Measurements from ENCODE around the gene ASCC3.
"Not testable (repeated sequence)": the region's sequence is repeated elsewhere in the genome, so short reads cannot be mapped to it uniquely, and the experiment has no call there.

Gene ASCC3

GRCh38 chr6:100662264-100662663 lies 218.9 kb downstream of the ASCC3 start:
- TF ChIP-seq, protein P1, sequence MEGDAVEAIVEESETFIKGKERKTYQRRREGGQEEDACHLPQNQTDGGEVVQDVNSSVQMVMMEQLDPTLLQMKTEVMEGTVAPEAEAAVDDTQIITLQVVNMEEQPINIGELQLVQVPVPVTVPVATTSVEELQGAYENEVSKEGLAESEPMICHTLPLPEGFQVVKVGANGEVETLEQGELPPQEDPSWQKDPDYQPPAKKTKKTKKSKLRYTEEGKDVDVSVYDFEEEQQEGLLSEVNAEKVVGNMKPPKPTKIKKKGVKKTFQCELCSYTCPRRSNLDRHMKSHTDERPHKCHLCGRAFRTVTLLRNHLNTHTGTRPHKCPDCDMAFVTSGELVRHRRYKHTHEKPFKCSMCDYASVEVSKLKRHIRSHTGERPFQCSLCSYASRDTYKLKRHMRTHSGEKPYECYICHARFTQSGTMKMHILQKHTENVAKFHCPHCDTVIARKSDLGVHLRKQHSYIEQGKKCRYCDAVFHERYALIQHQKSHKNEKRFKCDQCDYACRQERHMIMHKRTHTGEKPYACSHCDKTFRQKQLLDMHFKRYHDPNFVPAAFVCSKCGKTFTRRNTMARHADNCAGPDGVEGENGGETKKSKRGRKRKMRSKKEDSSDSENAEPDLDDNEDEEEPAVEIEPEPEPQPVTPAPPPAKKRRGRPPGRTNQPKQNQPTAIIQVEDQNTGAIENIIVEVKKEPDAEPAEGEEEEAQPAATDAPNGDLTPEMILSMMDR (IDR thresholded peaks at IDR 0.05), result no peak
- H3K36me3 Mint-ChIP-seq (ENCODE audit: low read depth), result no peaks in the 10 kb centered on the region
- H3K4me1 Mint-ChIP-seq, result no peaks in the 10 kb centered on the region
- no peak overlapping the region for H3K4me3 Mint-ChIP-seq
- DNase-seq, result no peak
- no peak overlapping the region for H3K27ac Mint-ChIP-seq
- no peaks in the 10 kb centered on the region for H3K27me3 Mint-ChIP-seq (ENCODE audit: low read depth, poor library complexity)
- H3K9me3 Mint-ChIP-seq, result no peaks in the 10 kb centered on the region

- no peak overlapping the region for H3K27ac Mint-ChIP-seq
- H3K4me1 Mint-ChIP-seq, result no peaks in the 10 kb centered on the region
- TF ChIP-seq, protein P1 (IDR thresholded peaks at IDR 0.05), result no peak
- no peak for DNase-seq
- H3K4me3 Mint-ChIP-seq, result no peak overlapping the region
- H3K9me3 Mint-ChIP-seq, result no peaks in the 10 kb centered on the region
- H3K36me3 Mint-ChIP-seq (ENCODE audit: low read depth), result no peaks in the 10 kb centered on the region
- no peaks in the 10 kb centered on the region for H3K27me3 Mint-ChIP-seq (ENCODE audit: low read depth, poor library complexity)
Observed at GRCh38 chr6:100658486-100658885, 222.6 kb downstream of the ASCC3 start.

DNA sequence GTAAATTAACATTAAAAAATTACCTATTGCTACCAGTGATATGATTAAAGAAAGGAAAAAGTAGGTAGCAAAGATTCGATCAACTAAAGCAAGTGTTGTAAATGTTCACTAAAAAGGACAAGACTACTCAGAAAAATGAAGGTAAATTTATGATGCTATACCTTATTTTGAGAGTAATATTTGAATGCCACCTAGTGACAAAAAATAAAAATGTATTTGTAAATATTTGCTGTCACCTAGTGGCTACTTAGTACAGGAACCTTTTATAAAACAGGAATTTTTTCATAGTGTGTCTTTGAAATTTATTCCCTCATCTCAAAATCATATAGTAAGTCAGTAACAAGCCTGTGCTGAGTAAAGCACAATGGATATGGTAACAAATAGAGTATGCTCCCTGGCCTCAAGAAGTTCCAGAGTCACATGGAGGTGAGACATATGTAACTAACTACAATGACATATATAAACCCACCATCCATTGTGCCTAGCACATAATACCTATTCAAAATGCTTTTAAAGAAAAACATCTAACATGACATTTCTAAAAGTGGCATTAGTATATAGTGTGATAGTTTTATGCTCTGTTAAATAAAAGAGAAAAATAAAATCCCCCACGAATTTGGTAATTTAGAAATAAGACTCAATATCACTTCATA lies 223.3 kb downstream of the ASCC3 start:
- Mint-ChIP-seq H3K27ac (no peak overlapping the region), H3K4me1 (no peaks in the 10 kb centered on the region), H3K27me3 (ENCODE audit: low read depth, poor library complexity) (no peaks in the 10 kb centered on the region), H3K9me3 (no peaks in the 10 kb centered on the region), H3K36me3 (ENCODE audit: low read depth) (no peaks in the 10 kb centered on the region), H3K4me3 (no peak overlapping the region)
- no peak for DNase-seq
- TF ChIP-seq, protein P1 (IDR thresholded peaks at IDR 0.05), result peak; percentile 41

DNA sequence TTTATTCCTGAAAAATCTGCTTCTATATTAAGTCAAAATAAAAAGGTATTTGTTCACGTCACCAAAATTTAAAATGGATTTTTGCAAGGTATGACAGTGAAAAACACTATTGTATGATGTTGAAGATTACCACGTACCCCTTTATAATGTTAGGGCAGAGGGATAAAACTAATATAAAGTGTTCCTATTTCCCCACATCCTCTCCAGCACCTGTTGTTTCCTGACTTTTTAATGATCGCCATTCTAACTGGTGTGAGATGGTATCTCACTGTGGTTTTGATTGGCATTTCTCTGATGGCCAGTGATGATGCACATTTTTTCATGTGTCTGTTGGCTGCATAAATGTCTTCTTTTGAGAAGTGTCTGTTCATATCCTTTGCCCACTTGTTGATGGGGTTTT lies 240.0 kb downstream of the ASCC3 start:
- not testable (repeated sequence) for H3K27ac Mint-ChIP-seq; H3K9me3 Mint-ChIP-seq; H3K27me3 Mint-ChIP-seq (ENCODE audit: low read depth, poor library complexity); H3K4me1 Mint-ChIP-seq; DNase-seq; H3K4me3 Mint-ChIP-seq
- H3K36me3 Mint-ChIP-seq (ENCODE audit: low read depth), result peaks cover 69% of the 10 kb centered on the region

GRCh38 chr6:100633096-100633777 lies 247.9 kb downstream of the ASCC3 start:
- H3K27ac Mint-ChIP-seq, result peak overlapping the region; percentile 77
- H3K36me3 Mint-ChIP-seq (ENCODE audit: low read depth), result peaks cover 27% of the 10 kb centered on the region
- H3K4me3 Mint-ChIP-seq, result no peak overlapping the region
- no peaks in the 10 kb centered on the region for H3K4me1 Mint-ChIP-seq
- H3K27me3 Mint-ChIP-seq (ENCODE audit: low read depth, poor library complexity), result no peaks in the 10 kb centered on the region
- H3K9me3 Mint-ChIP-seq, result no peaks in the 10 kb centered on the region
- TF ChIP-seq, protein P1 (IDR thresholded peaks at IDR 0.05), result no peak
- no peak for DNase-seq

DNA sequence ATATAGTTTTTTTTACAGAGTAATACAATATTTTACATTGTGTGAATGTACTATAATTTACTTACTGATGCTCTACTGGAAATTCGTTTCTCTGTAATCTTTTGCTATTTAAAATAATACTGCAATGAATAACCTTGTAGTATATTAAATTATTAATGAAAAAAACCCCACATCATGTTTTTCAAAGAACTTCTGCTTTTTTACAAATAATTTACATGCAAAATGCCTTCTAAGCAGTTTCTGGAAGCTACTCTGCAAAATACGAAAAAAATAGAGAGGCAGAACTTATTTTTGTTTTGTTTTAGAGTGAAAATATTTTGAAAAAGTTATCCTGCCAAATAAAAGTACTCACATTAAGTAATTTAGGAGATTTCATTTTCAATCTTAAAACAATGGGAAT lies 250.6 kb downstream of the ASCC3 start:
- TF ChIP-seq, protein P1 (IDR thresholded peaks at IDR 0.05), result no peak
- Mint-ChIP-seq H3K27ac (no peak overlapping the region), H3K9me3 (no peaks in the 10 kb centered on the region), H3K27me3 (ENCODE audit: low read depth, poor library complexity) (no peaks in the 10 kb centered on the region), H3K36me3 (ENCODE audit: low read depth) (peaks cover 8% of the 10 kb centered on the region), H3K4me1 (no peaks in the 10 kb centered on the region), H3K4me3 (no peak overlapping the region)
- DNase-seq, result no peak
